GM12892 (cell line): Measurements from ENCODE around the gene TRAPPC2.
"Not testable (repeated sequence)": the region's sequence is repeated elsewhere in the genome, so short reads cannot be mapped to it uniquely, and the experiment has no call there.

ENCODE experiments used
- POLR2A ChIP-seq: IDR thresholded peaks from 2 replicates; pipeline ENCODE4 v1.6.1; 2011; ENCODE audit warnings: low read depth, low read length, control low read depth
- POLR2AphosphoS5 ChIP-seq: IDR thresholded peaks from 2 replicates; pipeline ENCODE4 v1.6.1; 2011; ENCODE audit warnings: low read depth, low read length, control low read depth
- TAF1 ChIP-seq: IDR thresholded peaks from 2 replicates; pipeline ENCODE4 v1.6.1; 2011; ENCODE audit warnings: low read depth, mild to moderate bottlenecking, control low read depth, low read length, borderline replicate concordance

GRCh38 chrX:13730523-13730922, 3.9 kb downstream of the TRAPPC2 start:
- not testable (repeated sequence) for TF ChIP-seq POLR2AphosphoS5, TAF1, POLR2A
